Stimulated activated CD4-positive, alpha-beta T cell treated with anti-CD3 and anti-CD28 coated beads, Interleukin-1b, Interleukin-23, amount 100 ng/mL, for 4 hours (primary cell): Measurements from ENCODE around the gene ADRA2B.
"Not testable (repeated sequence)": the region's sequence is repeated elsewhere in the genome, so short reads cannot be mapped to it uniquely, and the experiment has no call there.

Experiments
- DNase-seq, 2 donors: peaks; one replicate each; pipeline ENCODE4 v3.0.0-alpha.2; 2020; ENCODE audit warnings: low read depth in 2 of 2

ADRA2B gene

DNA sequence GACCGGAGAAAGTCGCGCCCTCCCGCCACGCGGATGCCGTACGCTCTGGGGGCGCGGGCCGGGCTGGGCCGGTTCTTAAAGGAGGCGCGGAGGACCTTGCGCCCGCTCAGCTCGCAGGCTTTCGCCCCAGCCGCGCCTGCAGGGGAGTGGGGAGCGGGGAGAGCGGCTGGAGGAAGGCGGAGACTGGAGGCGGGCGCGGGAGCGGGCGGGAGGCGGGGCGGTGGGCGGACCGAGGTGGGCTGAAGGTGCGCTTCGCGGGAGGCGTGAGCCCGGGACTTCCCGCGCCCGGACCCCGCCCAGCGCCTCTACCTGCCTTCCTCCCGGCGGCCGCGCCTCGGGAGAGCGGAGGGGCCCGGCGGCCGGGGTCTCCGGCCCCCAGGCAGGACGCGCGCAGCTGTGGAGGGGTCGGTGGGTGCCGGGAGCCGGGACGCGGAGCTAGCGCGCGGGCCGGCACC, at the start of gene ADRA2B:
ADRA2B (minus strand) TSS at position 148 of the 455 bp plus-strand sequence. CDS start 422 bp downstream, outside the sequence.
- DNase-seq = peak; percentile 84 to 85

DNA sequence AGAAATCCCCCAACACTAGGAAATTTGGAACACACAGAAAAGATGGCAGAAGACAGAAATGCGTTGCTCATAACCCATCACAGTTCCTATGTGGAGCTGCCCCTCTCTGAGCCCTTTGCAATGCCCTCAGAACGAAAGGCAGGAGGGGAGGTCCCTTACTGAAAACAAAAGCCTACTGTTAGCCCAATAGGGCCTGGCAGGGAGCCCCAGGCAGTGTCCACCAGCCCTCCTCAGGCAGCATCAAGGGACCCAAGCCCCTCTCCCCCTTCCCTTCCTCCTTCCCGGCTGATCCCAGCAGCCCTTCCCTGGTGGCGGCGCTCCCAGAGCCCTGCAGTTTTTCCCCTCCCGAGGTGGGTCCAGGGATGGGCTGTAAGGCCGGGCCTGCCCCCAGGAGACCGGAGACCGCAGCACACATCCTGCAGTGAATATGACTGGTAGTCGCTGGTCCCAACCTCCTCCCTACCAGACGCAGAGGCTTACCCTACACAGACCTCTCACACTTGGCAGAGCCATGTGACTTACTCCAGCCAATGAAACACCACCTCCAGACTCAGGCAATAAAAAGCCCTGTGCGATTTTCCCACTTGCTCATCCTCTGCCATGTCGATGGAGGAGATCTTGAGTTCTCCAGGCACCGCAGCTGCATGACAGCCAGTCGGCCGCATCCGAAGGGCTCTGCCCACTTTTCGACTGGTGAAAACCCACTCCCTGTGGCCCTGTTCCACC, 48.3 kb upstream of the ADRA2B start:
- peak in 1 of 2 donors; percentile 47 for DNase-seq

DNA sequence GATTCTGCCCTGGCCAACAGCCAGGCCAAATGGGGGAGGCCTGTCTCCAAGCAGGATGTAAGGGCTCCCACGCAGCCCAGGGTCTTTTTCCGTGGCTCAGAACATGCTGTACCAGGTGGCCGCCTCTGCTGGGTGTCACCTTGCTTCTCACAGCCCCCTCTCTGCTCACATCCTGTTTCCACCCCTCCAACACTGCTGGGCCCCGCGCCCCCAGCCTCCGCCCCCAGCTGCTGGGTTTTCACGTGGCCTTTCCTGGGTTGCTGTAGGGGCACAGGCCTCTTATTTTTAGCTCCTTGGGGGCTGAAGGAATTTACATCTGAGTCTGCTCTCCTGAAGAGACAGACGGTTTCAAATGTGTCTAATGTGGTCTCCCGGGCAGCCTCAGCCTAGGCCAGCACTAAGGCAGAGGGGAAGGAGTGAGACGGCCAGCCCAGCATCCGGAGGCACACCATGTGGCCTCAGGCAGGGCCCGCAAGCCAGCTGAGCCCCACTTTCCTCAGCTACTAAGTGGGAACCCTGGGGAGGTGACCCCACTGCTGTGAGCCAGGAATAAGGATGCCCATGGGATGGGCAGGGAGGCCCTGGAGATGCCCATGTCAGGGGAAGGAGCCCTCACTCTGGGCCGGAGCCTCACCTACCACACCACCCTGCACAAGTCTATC, 47.5 kb upstream of the ADRA2B start:
- peak; percentile 78 to 82 for DNase-seq

DNA sequence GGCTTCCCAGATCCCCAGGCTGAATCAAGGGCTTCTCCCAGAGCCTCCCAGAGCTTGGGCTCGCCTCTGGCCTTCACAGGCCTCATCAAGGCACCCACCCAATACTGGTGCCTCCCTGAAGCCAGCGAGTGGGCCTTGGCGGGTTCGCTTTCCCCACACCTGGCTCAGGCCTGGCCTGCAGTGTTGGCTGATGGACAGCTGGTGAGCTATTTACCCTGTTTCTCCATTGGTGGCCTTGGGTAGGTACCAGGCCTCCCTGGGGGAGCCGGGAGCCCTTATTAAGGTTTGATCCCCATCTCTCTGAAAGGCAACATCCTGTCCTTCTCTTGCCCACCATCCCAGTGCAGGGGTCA, 47.0 kb upstream of the ADRA2B start:
- no peak for DNase-seq

DNA sequence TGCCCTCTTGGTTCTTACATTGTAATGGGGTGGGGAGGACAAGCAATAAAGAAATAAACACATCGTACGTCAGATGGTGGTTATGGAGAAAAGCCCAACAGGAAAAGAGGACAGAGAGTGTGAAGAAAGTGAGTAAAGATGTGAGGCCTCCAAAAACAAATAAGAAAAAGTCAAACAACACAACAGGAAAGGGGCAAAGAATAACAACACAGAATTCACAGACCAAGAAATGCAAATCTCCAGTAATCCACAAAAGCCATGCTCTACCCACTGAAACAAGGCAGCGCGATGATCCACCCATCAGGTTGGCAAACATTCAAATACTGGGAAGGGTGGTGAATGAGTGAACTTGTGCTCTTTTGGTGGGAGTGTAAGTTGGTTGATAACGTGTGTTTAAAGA, 45.5 kb upstream of the ADRA2B start:
- DNase-seq = no peak

DNA sequence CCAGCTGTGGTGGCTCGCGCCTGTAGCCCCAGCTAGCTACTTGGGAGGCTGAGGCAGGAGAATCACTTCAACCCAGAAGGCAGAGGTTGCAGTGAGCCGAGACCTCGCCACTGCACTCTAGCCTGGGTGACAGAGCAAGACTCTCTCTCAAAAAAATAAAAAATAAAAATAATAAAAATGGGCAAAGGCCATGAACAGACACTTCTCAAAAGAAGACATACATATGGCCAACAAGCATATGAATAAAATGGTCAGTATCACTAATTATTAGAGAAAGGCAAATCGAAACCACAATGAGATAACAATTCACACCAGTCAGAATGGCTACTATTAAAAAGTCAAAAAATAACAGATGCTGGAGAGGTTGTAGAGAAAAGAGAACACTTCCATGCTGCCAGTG, 44.0 kb upstream of the ADRA2B start:
- DNase-seq = not testable (repeated sequence)

DNA sequence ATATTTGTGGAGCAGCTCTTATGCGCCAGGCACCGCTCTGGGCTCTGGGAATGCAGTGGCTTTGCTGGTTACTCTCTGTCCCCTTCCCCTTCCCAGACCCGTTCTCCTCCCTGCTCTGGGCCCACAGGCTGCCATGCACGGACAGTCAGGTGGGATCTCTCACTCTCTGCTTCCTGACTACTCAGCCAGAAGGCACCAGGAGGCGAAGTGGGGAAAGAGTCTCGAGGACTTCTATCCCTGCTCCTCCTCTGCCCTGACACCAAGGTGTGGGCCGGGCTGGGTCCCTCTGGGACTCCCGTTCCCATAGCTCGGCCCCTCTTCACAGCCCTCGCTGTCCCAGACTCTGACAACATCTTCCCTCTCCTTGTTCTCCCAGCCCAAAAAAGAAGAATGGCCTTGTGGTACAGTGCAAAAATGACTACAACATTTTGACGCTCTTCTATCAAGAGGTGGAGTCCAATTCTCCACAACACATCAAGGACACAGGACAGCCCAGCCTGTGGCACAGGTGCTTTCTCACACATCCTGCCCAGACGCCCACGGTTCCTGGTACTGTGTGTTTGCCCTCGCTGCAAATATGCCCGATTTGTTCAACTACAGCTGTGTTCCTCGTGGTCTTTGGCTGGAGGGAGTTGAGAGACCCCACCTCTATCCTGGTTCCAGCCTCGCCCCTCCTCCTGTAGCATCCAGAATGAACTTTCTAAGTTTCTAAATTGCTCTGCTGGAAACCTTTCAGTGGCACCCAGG, 42.9 kb upstream of the ADRA2B start:
- no peak for DNase-seq

DNA sequence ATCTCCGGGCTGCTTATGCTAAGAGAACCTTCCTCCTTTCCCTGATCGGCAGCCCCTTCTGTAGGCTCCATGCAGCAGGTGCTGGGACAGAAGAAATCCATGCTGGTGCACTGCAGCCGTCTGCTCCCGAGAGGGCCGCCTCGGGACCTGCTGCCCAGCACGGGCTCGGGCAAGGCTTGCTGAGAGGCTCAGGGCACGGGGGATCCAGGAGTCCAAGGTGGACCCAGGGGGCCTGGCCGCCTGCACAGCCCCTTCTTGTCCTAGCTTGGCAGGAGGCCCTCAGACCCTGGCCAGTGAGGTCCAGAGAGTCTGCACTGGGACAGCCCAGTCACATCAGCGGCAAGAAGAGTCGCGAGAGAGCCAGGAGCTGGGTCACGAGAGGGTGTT, 42.2 kb upstream of the ADRA2B start:
- no peak for DNase-seq

DNA sequence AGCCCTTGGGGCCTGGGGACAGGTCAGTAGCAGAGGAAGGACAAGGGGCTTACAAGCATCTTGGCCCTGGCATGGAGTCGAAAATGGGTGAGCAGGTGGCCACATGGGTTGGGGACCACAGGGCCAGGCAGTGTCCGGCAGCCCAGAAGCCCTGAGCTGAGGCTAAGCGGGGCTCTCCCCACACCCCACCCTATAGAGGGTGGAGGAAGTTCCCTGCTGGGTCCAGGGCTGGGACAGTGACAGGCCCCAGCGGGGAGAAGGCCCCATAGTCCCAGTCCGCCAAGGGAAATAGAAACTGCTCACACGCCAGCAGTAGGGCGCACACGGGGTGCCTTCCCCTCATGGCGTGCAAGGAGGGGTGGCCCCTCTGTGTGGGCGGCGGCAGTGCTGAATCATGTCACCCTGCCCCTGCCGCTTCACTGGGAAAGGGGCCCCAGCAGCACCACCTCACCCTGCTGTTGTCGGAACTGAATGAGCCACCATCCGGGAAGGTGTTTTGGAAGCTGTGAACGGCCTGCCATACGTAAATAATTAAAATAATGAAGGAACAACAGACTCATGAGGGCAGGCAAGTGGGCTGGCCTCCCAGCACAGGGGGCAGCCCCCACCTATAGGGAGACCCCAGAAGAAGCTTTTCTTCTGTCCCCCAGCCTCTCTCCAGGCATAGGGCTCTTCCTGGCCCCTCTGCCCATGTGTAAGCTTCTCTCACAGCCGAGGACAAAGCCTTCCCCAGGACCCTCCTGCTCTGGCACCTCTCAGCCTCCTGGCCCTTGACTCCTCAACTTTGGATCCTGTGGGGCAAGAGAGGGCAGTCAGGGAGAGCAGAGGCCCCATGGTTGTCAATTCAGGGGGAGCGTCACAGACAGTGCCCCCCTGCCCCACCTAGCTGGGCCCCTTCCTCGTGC, 41.5 kb upstream of the ADRA2B start:
- peak; percentile 91 to 94 for DNase-seq

DNA sequence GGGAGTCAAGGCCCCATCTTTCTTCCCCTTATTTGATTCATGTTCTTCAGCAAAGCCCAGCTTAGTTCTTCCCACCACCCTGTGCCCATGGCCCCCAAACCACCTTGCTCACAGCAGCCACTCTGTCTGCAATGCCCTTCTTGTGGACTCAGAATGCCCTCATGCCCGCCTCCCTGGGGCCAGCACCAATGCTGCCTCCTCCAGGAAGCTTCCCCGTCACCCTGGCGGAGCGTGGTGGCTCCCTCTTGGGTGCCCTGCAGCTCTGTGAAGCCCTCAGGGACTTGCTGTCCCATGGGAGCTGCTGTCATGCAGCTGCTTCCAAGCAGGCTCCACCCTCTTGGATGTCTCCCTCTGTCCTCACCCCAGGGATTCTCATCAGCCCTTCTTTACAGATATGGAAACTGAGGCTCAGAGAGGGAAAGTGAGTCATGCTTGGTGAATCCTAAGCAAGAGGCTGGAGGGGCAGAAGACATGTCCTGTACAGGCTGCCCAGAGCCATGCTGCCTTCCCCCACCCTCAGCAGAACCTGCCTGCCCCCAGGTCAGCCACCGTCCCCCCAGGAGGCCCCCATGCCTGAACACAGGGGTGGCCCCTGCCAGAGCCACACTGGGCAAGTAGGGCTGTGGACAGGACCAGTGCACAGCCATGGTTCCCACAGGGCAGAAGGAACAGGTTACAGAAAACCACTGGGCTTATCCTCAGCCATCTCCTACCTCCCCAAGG, 40.7 kb upstream of the ADRA2B start:
- DNase-seq = no peak

DNA sequence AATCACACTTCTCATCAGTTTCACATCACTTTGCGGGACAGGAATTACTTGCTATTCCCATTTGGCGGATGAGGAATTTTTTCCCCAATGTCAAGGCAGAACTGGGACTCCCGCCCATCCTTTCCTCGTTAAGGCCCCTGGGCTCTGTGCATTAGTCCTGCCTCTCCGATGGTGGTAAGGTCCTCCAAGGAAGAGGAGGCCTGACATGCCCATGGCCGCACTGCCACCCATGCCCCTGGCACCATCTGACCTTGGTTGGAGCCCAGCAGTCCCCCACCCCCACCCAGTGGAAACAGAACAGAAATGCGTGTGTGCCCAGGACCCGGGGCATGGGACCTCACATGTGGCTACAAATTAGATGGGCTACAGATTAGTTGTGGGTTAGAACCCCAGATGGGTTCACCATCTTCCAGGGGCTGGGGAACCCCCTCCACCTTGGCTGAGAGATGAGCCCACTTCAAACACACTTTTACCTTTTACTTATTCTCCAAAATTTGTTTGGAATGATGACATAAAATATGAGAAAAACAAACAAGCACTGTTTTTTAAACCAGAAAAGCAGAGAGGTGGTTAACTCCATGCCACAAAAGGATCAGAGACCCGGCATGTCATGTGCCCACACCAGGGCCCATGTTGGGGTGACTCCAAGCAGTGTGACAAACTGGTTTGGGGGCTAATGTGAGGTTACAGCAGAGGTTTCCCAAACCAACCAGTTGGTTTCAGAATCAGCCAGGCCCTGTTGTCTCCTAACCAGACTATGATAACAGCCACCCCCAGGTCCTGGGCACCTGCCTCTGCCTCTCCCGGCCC, 39.8 kb upstream of the ADRA2B start:
- DNase-seq = no peak

DNA sequence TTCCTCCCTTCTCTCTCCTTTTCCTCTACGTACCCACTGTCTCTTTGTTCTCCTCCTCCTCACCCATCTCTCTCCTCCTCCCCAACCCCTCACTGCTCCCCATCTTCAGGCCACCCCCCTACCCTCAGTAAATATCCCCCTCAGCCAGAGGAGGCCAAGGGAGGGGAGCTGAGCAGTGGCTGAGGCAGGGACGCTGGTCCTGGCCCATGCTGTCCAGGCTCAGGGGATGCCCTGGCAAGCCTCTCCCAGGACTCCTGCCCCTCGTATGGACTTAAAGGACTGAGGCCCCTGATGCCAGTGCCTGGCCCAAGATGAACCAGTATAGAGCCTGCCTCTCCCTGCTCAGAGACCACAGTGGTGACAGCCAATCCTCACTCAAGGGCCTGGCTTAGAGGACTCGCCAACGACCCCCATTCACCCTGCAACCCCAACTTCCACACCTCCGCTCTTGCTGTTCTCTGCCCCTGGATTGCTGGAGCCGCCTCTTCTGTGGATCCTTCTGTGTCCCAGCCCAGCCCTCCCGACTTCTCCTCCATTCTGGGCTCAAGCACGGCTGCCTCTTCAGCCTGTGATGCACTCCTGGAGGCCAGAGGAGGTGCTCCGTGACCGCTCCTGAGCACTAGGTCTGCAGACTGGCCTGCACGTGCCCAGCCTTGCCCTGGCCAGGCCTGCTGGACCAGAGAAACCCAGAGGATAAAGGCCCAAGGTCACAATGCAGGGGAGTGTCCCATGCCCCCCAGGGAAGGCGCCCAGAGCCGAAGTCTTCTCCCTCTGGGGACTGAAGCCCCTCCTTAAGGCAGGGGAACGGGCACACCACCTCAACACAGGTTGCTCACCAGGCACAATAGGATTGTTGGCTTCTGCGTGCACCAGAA, 38.4 kb upstream of the ADRA2B start:
- no peak for DNase-seq

DNA sequence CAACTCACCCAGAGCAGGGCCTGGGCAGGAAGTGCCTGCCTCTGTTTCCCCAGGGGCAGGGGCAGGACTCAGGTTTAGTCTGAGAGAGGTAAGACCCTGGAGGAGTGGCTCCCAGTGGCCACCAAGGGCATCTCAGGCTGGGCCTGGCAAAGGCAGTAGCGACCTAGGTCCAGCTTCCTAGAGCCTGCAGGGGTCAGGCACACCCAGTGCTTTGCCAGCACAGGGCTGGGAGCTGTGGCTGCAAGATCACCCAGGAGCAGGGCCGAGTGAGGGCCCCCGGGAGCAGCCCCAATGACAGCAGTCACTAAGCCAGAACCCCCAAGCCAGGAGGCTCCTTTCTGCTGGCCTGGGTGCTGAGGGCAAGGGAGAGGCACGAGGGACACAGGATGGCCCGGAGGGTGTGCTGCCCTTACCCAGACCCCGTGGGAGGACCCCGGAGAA, 37.6 kb upstream of the ADRA2B start:
- DNase-seq = no peak

DNA sequence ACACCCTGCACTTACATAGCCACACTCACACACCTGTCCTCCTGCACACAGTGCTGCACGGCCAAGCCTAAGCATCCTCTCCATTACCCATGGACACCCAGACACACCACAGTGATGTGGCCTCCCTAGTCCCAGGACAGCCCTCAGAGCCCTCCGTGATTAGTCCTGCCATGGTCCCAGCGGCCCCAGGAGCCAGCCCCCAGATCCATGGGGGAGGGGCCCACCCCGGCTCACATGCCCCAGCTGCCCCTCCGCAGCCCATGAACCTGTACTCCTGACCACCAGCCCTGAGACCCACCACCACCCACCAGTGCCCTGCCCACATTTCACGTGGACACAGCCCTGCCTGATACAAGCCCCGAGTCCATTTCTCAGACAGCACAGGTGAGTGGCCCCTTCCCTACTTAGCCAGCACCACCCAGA, 36.9 kb upstream of the ADRA2B start:
- DNase-seq = no peak

DNA sequence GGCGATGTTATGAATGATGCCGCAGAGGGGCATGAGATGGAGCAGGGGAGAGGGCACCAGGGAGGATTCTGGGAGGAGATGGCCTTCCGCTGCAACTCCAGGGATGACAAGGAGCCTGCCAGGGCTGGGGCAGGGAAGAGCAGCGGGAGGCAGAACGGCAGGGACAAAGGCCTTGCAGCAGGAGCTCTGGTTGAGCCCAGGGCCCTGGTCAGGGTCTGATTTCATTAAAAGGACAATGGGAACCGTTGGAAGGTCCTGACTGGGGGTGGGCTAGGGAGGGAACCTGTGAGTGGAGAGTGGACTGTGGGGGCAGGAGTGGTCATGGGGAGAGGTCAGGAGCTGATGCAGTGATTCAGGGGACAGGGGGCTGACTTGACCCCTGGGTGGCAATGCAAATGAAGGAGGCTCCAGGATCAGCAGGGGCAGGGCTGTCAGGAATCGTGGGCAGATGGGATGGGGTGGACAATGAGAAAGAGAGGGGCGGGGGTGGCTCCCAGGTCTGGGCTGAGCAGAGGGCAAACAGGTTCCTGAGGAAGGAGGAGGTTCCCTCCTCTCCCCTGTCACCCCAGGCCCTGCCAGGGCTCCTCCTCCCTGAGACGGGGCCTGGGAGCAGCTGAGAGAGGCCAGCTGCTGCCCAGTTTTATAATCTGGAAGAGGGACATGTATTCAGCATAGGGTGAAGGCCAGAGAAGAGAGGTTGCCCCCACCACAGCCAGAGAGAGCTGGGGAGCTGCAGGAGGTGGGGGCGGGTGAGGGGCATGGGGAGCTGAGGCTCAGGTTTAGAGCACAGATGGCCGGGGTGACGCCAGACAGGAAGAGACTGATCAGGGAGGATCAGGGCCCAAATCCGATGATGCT, 36.2 kb upstream of the ADRA2B start:
- no peak for DNase-seq

DNA sequence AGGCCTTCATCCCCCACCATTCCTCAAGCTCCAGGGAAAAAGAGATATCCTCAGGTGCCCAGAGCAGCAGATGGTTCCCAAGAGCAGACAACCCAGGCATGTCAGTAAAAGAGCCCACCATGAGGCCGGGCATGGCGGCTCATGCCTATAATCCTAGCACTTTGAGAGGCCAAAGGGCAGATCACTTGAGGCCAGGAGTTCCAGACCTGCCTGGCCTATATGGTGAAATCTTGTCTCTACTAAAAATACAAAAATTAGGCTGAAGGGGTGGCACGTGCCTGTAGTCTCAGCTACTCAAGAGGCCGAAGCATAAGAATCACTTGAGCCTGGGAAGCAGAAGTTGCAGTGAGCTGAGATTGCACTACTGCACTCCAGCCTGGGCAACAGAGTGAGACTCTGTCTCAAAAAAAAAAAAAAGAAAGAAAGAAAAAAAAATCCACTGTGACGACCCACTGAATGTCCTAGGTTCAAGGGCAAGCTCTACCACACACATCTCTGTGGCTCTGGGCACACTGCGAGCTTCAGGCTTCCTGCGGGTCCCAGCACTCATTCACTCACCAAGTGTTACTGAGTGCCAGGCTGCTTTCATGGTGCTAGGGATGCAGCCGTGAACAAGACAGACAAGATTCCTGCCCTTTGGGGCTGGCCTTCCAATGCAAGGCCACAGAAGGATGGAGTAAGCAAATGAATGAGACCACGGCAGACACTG, 35.4 kb upstream of the ADRA2B start:
- DNase-seq = no peak

DNA sequence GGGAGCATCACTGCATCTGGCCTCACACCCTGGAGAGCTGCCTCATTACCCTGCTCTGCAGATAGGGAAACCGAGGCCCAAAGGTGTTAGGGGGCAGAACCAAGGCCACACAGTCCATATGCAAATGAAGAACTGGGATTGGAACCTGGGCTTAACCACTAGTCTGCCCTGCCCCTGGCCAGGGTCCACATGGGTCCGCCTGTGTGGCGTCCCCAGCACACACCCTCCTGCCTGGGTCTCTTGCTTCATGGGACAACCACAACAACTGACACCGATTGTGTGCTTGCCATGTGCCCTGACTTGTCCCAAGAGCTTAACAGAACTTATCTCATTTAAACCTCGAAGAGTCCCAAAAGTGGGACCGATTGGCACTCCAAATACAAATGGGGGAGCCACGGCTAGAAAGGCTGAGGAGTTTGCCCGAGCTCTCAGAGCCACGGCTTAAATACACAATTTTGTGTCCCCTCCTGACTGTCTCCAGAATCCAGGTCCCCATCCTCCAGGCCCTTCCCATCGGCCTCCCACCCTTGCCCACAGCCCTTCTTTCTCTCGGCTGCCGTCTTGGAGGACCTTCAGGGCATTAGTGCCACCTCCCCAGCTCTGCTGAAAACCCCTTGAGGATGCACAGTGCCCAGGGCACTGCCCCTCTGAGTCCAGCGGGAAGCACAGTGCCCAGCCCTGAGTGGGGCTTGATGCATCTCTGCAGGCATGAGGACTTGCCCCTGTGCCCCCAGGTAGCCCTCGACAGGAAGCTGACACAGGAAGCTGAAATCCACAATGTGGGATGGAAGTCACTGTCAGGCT, 34.6 kb upstream of the ADRA2B start:
- no peak for DNase-seq
